ENCODE measurements around the gene SPATA12. TPM values are rescaled to one million over a fixed set of nuclear protein-coding genes. Genes with fewer than 3 reads are reported as not detected.

The SPATA12 gene
- total RNA-seq, 4 donors from 2014 or later = not detected

DNA sequence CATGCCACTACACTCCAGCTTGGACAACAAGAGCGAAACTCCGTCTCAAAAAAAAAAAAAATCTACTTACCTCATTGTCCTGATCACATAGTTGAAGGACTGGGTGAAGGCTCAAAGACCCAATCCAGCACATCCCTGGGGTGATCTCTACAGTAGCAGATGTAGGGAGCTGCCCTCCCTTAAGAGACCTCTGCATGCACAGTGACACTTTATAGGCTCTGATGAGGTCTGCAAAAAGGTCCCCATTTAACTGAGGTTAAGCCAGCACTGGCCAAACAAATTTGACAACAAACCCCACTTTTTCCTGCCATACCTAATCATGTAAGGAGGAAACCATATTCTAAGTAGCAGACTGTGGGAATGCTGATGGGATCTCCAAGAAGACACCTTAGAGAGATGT, 31.1 kb upstream of the SPATA12 start:
- TF ChIP-seq POLR2AphosphoS5 (IDR thresholded peaks at IDR 0.05) (no peak), POLR2A (IDR thresholded peaks at IDR 0.05) (no peak), EP300 (IDR thresholded peaks at IDR 0.05) (no peak)
- TF ChIP-seq, protein P1, sequence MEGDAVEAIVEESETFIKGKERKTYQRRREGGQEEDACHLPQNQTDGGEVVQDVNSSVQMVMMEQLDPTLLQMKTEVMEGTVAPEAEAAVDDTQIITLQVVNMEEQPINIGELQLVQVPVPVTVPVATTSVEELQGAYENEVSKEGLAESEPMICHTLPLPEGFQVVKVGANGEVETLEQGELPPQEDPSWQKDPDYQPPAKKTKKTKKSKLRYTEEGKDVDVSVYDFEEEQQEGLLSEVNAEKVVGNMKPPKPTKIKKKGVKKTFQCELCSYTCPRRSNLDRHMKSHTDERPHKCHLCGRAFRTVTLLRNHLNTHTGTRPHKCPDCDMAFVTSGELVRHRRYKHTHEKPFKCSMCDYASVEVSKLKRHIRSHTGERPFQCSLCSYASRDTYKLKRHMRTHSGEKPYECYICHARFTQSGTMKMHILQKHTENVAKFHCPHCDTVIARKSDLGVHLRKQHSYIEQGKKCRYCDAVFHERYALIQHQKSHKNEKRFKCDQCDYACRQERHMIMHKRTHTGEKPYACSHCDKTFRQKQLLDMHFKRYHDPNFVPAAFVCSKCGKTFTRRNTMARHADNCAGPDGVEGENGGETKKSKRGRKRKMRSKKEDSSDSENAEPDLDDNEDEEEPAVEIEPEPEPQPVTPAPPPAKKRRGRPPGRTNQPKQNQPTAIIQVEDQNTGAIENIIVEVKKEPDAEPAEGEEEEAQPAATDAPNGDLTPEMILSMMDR (IDR thresholded peaks at IDR 0.05) = no peak
- H3K9me3 ChIP-seq = no peaks in the 10 kb centered on the region
- 100% methylated on average over 2 of the region's 2 CpGs; no CpG with 5 or more reads in 1 of the 2 donors for WGBS, 2 donors (ENCODE audit: low coverage in 1 of 2)

DNA sequence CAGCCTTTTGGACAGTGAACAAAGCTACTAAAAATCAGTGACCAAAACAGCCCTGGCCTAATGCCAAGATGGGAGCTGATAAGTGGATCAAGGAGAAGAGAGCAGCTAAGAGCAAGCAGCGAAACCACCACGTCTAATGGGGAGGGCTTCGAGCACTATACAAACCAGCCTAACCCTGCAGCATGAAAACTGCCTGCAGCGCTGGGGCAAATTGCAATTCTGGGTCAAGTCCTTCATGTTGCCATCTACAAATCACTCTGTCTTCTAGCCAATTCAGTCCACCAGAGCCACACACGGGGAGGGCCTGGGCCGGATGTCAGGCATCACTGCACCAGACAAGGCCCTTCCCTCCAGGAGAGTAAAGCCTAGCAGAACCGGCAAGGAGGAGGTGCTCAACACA, 30.5 kb upstream of the SPATA12 start:
- TF ChIP-seq EP300 (IDR thresholded peaks at IDR 0.05) (no peak), POLR2AphosphoS5 (IDR thresholded peaks at IDR 0.05) (no peak)
- no peak overlapping the region for H3K27ac ChIP-seq
- H3K4me3 ChIP-seq = no peak overlapping the region
- ATAC-seq = no peak
- no peaks in the 10 kb centered on the region for H3K4me1 ChIP-seq
- H3K36me3 ChIP-seq = peaks cover 0 to 8% of the 10 kb centered on the region in 2 donors
- WGBS, 2 donors (ENCODE audit: low coverage in 1 of 2) = no CpG with 5 or more reads among the region's 7 CpGs
- no peaks in the 10 kb centered on the region for H3K9me3 ChIP-seq
- no peaks in the 10 kb centered on the region for H3K27me3 ChIP-seq

More for the DNA sequence above, 31.1 kb upstream of the SPATA12 start:
- H3K36me3 ChIP-seq = peaks cover 0 to 8% of the 10 kb centered on the region in 2 donors
- no peaks in the 10 kb centered on the region for H3K4me1 ChIP-seq
- H3K4me3 ChIP-seq = no peak overlapping the region
- no peak overlapping the region for H3K27ac ChIP-seq
- H3K27me3 ChIP-seq = no peaks in the 10 kb centered on the region
- no peak for ATAC-seq

DNA sequence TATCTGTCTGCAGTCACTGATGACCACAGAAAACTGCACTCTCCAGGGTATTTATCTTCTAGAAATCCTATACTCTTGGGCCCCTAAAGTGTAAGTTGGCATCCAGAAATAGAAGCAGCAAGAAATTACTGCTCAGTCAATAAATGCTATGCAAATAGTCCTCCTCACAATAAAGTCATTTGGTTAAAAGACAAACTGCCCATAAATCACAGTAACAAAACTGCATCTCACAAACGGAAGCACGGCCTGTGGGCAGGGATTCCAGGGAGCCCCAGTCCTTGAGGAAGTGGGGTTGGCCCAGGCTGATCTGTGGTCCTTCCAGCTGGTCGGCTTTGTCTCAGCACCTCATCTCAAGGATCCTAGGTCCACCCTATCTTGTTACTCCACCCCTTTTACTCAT, 29.7 kb upstream of the SPATA12 start:
- TF ChIP-seq POLR2AphosphoS5 (IDR thresholded peaks at IDR 0.05) = no peak
- no peak for TF ChIP-seq POLR2A (IDR thresholded peaks at IDR 0.05)
- TF ChIP-seq EP300 (IDR thresholded peaks at IDR 0.05) = no peak
- TF ChIP-seq, protein P1 (IDR thresholded peaks at IDR 0.05) = no peak

DNA sequence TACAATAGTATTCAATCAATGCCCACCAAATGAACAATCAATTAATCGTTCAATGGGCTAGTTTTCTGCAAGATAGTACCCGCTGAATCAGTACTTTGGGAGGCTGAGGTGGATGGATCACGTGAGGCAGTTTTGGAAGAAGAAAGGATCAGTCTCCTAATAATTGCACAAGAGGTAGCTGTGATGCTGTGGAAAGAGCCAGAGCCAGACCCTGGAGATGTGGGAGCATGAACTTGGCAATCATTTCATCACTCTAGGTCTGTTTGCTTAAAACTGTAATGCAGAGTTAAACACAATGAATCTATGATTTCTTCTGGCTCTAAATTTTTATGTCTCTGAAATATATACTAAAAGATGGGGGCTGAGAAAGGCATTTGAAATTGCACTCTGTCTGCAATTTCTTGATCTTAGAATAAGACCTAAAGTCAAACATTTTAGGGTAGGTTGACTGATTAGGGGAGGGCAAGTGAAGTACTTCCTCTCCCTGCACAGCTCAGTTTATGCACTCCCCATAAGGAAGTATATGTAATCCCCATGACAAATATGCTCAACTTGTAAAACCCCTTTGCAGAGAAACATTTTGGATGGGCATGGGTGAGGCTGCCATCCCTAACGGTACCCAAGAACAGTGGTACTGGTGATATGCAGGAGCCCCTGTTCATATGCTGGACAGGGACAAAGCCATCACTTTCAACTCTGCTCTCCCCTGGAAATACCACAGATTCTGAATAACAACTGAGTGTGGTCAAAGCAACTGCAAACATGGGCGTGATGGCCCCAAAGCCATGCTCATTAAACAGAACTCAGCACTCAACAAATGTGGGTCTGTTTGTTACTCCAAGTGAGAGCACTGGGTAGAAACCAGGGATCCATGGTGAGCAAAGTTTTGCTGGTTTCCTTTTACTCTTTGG, 28.6 kb upstream of the SPATA12 start:
- WGBS, 2 donors (ENCODE audit: low coverage in 1 of 2) = 67 to 100% methylated on average over 1 to 5 of the region's 5 CpGs
- H3K9me3 ChIP-seq = no peaks in the 10 kb centered on the region
- no peak overlapping the region for H3K27ac ChIP-seq
- H3K36me3 ChIP-seq = peaks cover 0 to 8% of the 10 kb centered on the region in 2 donors
- H3K4me1 ChIP-seq = peaks cover 0 to 6% (median 0%) of the 10 kb centered on the region in 3 donors
- no peak overlapping the region for H3K4me3 ChIP-seq
- H3K27me3 ChIP-seq = no peaks in the 10 kb centered on the region
- TF ChIP-seq, protein P1 (IDR thresholded peaks at IDR 0.05) = no peak
- TF ChIP-seq POLR2A (IDR thresholded peaks at IDR 0.05) (no peak), EP300 (IDR thresholded peaks at IDR 0.05) (no peak), POLR2AphosphoS5 (IDR thresholded peaks at IDR 0.05) (no peak)
- peak; percentile 34 for ATAC-seq

More for the DNA sequence above, 29.7 kb upstream of the SPATA12 start:
- WGBS, 2 donors (ENCODE audit: low coverage in 1 of 2) = 37 to 61% methylated on average over 2 of the region's 3 CpGs
- peaks cover 0 to 8% of the 10 kb centered on the region in 2 donors for H3K36me3 ChIP-seq
- ATAC-seq = no peak
- no peak overlapping the region for H3K27ac ChIP-seq
- H3K27me3 ChIP-seq = no peaks in the 10 kb centered on the region
- H3K9me3 ChIP-seq = no peaks in the 10 kb centered on the region
- H3K4me3 ChIP-seq = no peak overlapping the region
- H3K4me1 ChIP-seq = no peaks in the 10 kb centered on the region

DNA sequence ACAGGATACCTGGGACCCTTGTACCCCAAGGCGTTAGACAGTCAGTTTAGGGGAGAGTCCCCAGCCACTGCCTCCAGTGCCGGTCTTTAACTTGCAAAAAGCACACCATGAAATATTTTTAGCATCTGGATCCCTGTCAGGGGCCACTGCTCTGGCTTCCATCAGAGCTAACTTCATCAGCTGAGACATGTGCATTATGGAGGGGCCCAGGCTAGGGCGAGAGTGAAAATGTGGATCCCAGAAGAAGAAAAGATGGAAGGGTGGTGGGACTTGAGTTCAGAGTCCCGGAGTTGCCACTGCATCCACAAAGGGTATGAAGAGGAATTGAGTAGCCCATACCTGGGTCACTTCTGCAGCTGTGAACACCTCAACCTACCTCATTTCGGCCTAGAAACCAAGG, 23.5 kb upstream of the SPATA12 start:
- WGBS, 2 donors (ENCODE audit: low coverage in 1 of 2) = 67 to 68% methylated on average over 1 to 2 of the region's 5 CpGs
- peaks cover 0 to 14% (median 0%) of the 10 kb centered on the region in 3 donors for H3K4me1 ChIP-seq
- peaks cover 0 to 8% of the 10 kb centered on the region in 2 donors for H3K36me3 ChIP-seq
- H3K4me3 ChIP-seq = no peak overlapping the region
- H3K27ac ChIP-seq = no peak overlapping the region
- TF ChIP-seq POLR2A (IDR thresholded peaks at IDR 0.05) (no peak), EP300 (IDR thresholded peaks at IDR 0.05) (no peak), POLR2AphosphoS5 (IDR thresholded peaks at IDR 0.05) (no peak)
- TF ChIP-seq, protein P1 (IDR thresholded peaks at IDR 0.05) = no peak
- ATAC-seq = no peak
- no peaks in the 10 kb centered on the region for H3K27me3 ChIP-seq
- H3K9me3 ChIP-seq = no peaks in the 10 kb centered on the region

All from gastroesophageal sphincter (tissue), 4 donors.